Measurements from ENCODE around the gene GJB4.

Gene GJB4

GRCh38 chr1:34744851-34745250, 14.7 kb upstream of the GJB4 start:
- peak in 41 of 42 donors; percentile 21 to 89 (median 62) for DNase-seq
- intact Hi-C loops (cut with DNase I), result loop anchor here (10.0 kb wide), 1 partner anchor 1110 kb away; no protein-coding TSS in a partner anchor

- intact Hi-C loops (cut with DNase I), result loop anchor here (10.0 kb wide), 1 partner anchor 1111 kb away; no protein-coding TSS in a partner anchor
- DNase-seq, result no peak
Observed at GRCh38 chr1:34745666-34746065, 13.9 kb upstream of the GJB4 start.

- no peak for DNase-seq
- intact Hi-C loops (cut with DNase I), result loop anchor here (10.0 kb wide), 1 partner anchor 1111 kb away; no protein-coding TSS in a partner anchor
Observed at GRCh38 chr1:34746101-34746500, 13.4 kb upstream of the GJB4 start.

- intact Hi-C loops (cut with DNase I), result loop anchor here (10.0 kb wide), 1 partner anchor 1112 kb away; no protein-coding TSS in a partner anchor
- DNase-seq, result no peak
Observed at GRCh38 chr1:34746785-34747637, 12.5 kb upstream of the GJB4 start.

- no peak for DNase-seq
- intact Hi-C loops (cut with DNase I), result loop anchor here (10.0 kb wide), 1 partner anchor 1113 kb away; no protein-coding TSS in a partner anchor
Observed at GRCh38 chr1:34747638-34747941, 11.9 kb upstream of the GJB4 start.

GRCh38 chr1:34749992-34750391, 9.5 kb upstream of the GJB4 start:
- intact Hi-C loops (cut with DNase I), result loop anchor here (10.0 kb wide), 1 partner anchor 1115 kb away; no protein-coding TSS in a partner anchor
- DNase-seq, result peak in 1 of 42 donors; percentile 52

- intact Hi-C loops (cut with DNase I), result no loop called here
Observed at GRCh38 chr1:34750610-34751009, 8.9 kb upstream of the GJB4 start.

GRCh38 chr1:34753163-34753562, 6.4 kb upstream of the GJB4 start:
- intact Hi-C loops (cut with DNase I), result no loop called here
- DNase-seq, result no peak

More at GRCh38 chr1:34750610-34751009, 8.9 kb upstream of the GJB4 start:
- peak in 3 of 42 donors; percentile 35 to 54 (median 43) for DNase-seq

- DNase-seq, result no peak
Observed at GRCh38 chr1:34754964-34755637, 4.4 kb upstream of the GJB4 start, which contains the start of gene GJB5. Gene GJB5 (plus strand): TSS chr1:34755047. CDS start chr1:34757331, 2,284 bp downstream.

GRCh38 chr1:34755961-34756360, 3.6 kb upstream of the GJB4 start:
- no peak for DNase-seq

More at GRCh38 chr1:34754964-34755637, 4.4 kb upstream of the GJB4 start, which contains the start of gene GJB5:
- intact Hi-C loops (cut with DNase I), result no loop called here

GRCh38 chr1:34757386-34757785, 2.2 kb upstream of the GJB4 start:
- DNase-seq, result no peak
- intact Hi-C loops (cut with DNase I), result no loop called here

More at GRCh38 chr1:34755961-34756360, 3.6 kb upstream of the GJB4 start:
- intact Hi-C loops (cut with DNase I), result no loop called here

- DNase-seq, result no peak
- intact Hi-C loops (cut with DNase I), result no loop called here
Observed at GRCh38 chr1:34758751-34759150, 789 bp upstream of the GJB4 start.

- DNase-seq, result no peak
- intact Hi-C loops (cut with DNase I), result no loop called here
Observed at GRCh38 chr1:34761176-34761761, 1.7 kb downstream of the GJB4 start.

- DNase-seq, result no peak
- intact Hi-C loops (cut with DNase I), result no loop called here
Observed at GRCh38 chr1:34761776-34762307, 2.3 kb downstream of the GJB4 start.

- no peak for DNase-seq
- intact Hi-C loops (cut with DNase I), result no loop called here
Observed at GRCh38 chr1:34762474-34763141, 3.1 kb downstream of the GJB4 start.

- intact Hi-C loops (cut with DNase I), result no loop called here
- DNase-seq, result no peak
Observed at GRCh38 chr1:34763142-34763781, 3.7 kb downstream of the GJB4 start.

- DNase-seq, result no peak
- intact Hi-C loops (cut with DNase I), result no loop called here
Observed at GRCh38 chr1:34768856-34769255, 9.3 kb downstream of the GJB4 start.

- intact Hi-C loops (cut with DNase I), result no loop called here
- DNase-seq, result peak in 34 of 42 donors; percentile 12 to 92 (median 62)
Observed at GRCh38 chr1:34770891-34771504, 11.5 kb downstream of the GJB4 start.

Measured in head of caudate nucleus (tissue), 42 donors.